HepG2 (cell line): ENCODE measurements around the gene RBFOX1. TPM values are rescaled to one million over a fixed set of nuclear protein-coding genes. Genes with fewer than 3 reads are reported as not detected.

Experiments
- ATAC-seq: fragments of 200-7000 bp; cut with Tn5 transposase; 3 replicates; pipeline ENCODE4 v1.9.1; 2020; ENCODE audit warnings: mild to moderate bottlenecking, moderate library complexity
- BruUV-seq: library from RNA; stranded (reverse); fragments of 400-500 nt; replicated peaks from 2 replicates; lab custom pipeline; 2021; lab: Mats Ljungman, UMichigan
- CTCF ChIA-PET: fragments of 300-600 bp; formaldehyde crosslinking; extraction: SDS; loops from one replicate; lab custom pipeline; 2021; ENCODE audit warnings: low total read pairs, inconsistent platforms, low intra/inter-chr PET ratio; lab: Yijun Ruan, JAX
- POLR2A ChIA-PET: fragments of 350-600 bp; sonication (Branson Sonifier 250); formaldehyde crosslinking; loops from one replicate; lab custom pipeline; 2020; ENCODE audit warnings: antibody characterized with exemption, inconsistent platforms; lab: Yijun Ruan, JAX
- DNase-seq: peaks from one replicate; pipeline ENCODE4 v3.0.0-alpha.2; 2015; ENCODE audit warnings: low spot score
- FAIRE-seq: peaks from 3 replicates; lab custom pipeline; 2011; peaks lifted over from hg19 to GRCh38; lab: Jason Lieb, UNC
- H2AFZ ChIP-seq: one replicate; pipeline ENCODE4 v1.6.1; 2011; ENCODE audit warnings: low read length, inconsistent platforms
- H3K27ac ChIP-seq: fragments of 300-600 bp; 3 replicates; pipeline ENCODE4 v1.8.0; 2011; ENCODE audit warnings: mixed run types, mild to moderate bottlenecking, mixed read lengths, low read length, inconsistent platforms; ENCODE audit not compliant: insufficient read depth; ENCODE audit errors: extremely low read length
- H3K27me3 ChIP-seq, 2 experiments: fragments of 200-600 bp in 1 of 2; 2 replicates in 1 of 2; 3 replicates in 1 of 2; pipeline versions ENCODE4 v1.6.0 to v1.8.0; 2011; ENCODE audit warnings: low read length in 2 of 2, mild to moderate bottlenecking in 2 of 2, moderate library complexity in 2 of 2, inconsistent platforms in 1 of 2; ENCODE audit not compliant: insufficient read depth in 2 of 2, control insufficient read depth in 1 of 2
- H3K36me3 ChIP-seq, 2 experiments: fragments of 200-600 bp in 1 of 2; replicated peaks in 1 of 2; 2 replicates in 1 of 2; 3 replicates in 1 of 2; pipeline versions ENCODE4 v1.5.1 to v1.8.0; 2011; ENCODE audit warnings: low read length in 2 of 2, inconsistent platforms in 1 of 2; ENCODE audit not compliant: insufficient read depth in 2 of 2, control insufficient read depth in 1 of 2
- H3K4me1 ChIP-seq: 2 replicates; pipeline ENCODE4 v1.5.1; 2012; ENCODE audit warnings: low read length, inconsistent platforms; ENCODE audit not compliant: insufficient read depth
- H3K4me2 ChIP-seq: 2 replicates; pipeline ENCODE4 v1.6.0; 2011; ENCODE audit warnings: low read depth, low read length, inconsistent platforms
- H3K4me3 ChIP-seq, 3 experiments: fragments of 200-600 bp in 1 of 3; sonication (generic), shearing (Covaris generic) in 1 of 3; replicated peaks in 1 of 3; 2 replicates each; pipeline ENCODE4 v1.5.1; 2011 to 2016; ENCODE audit warnings: low read length in 3 of 3, inconsistent platforms in 2 of 3, low read depth in 2 of 3, mild to moderate bottlenecking in 2 of 3, control low read depth in 1 of 3, mixed read lengths in 1 of 3; ENCODE audit not compliant: insufficient read depth in 1 of 3
- H3K79me2 ChIP-seq: one replicate; pipeline ENCODE4 v1.6.1; 2011; ENCODE audit warnings: low read length, inconsistent platforms; ENCODE audit not compliant: insufficient read depth
- H3K9ac ChIP-seq: 2 replicates; pipeline ENCODE4 v1.6.0; 2011; ENCODE audit warnings: mild to moderate bottlenecking, low read depth, low read length, inconsistent platforms; ENCODE audit not compliant: insufficient read depth
- H3K9me3 ChIP-seq: 2 replicates; pipeline ENCODE4 v1.5.1; 2012; ENCODE audit warnings: mild to moderate bottlenecking, low read length
- H4K20me1 ChIP-seq: 2 replicates; pipeline ENCODE4 v1.6.0; 2011; ENCODE audit warnings: inconsistent platforms, mild to moderate bottlenecking, low read length, moderate library complexity; ENCODE audit not compliant: insufficient read depth
- ATF4 ChIP-seq, 2 experiments: fragments of 450-650 bp in 1 of 2; sonication (generic) in 1 of 2; formaldehyde crosslinking; IDR thresholded peaks; 2 replicates each; pipeline versions ENCODE4 v1.5.0 to v1.8.0; 2020 to 2022; ENCODE audit warnings: mild to moderate bottlenecking in 1 of 2, missing genetic modification reagents in 1 of 2
- ETV6 ChIP-seq: sonication (generic); formaldehyde crosslinking; conservative IDR thresholded peaks from 2 replicates; pipeline ENCODE4 v1.4.0; 2020; ENCODE audit warnings: missing genetic modification reagents
- GLI4 ChIP-seq: sonication (generic); formaldehyde crosslinking; IDR thresholded peaks from 2 replicates; pipeline ENCODE4 v1.5.1; 2020; ENCODE audit warnings: missing genetic modification reagents, mild to moderate bottlenecking, moderate library complexity, borderline replicate concordance
- HNF4A ChIP-seq: sonication (generic); formaldehyde crosslinking; IDR thresholded peaks from 2 replicates; pipeline ENCODE4 v1.4.0; 2020; ENCODE audit warnings: missing genetic modification reagents
- KLF6 ChIP-seq: IDR thresholded peaks from 2 replicates; pipeline ENCODE4 v1.8.0; 2016; ENCODE audit warnings: missing biosample characterization, missing genetic modification reagents
- MAFF ChIP-seq: IDR thresholded peaks from 2 replicates; pipeline ENCODE4 v1.6.1; 2011; ENCODE audit warnings: low read depth, low read length, improper control_type of control experiment
- PCBP1 ChIP-seq: fragments of 200-400 bp; formaldehyde crosslinking; IDR thresholded peaks from 2 replicates; pipeline ENCODE4 v1.6.1; 2017; ENCODE audit warnings: mild to moderate bottlenecking, low read depth, low read length, borderline replicate concordance
- RBM22 ChIP-seq: fragments of 200-400 bp; formaldehyde crosslinking; optimal IDR thresholded peaks from 2 replicates; pipeline ENCODE3; 2017; ENCODE audit warnings: mild to moderate bottlenecking, low read length, moderate library complexity
- RELA ChIP-seq: sonication (generic); formaldehyde crosslinking; IDR thresholded peaks from 2 replicates; pipeline ENCODE4 v1.4.0; 2020; ENCODE audit warnings: missing genetic modification reagents
- SETDB1 ChIP-seq: sonication (generic); formaldehyde crosslinking; IDR thresholded peaks from 2 replicates; pipeline ENCODE4 v1.5.1; 2020; ENCODE audit warnings: missing genetic modification reagents, mild to moderate bottlenecking, borderline replicate concordance
- THRA ChIP-seq: sonication (generic); formaldehyde crosslinking; IDR thresholded peaks from 2 replicates; pipeline ENCODE4 v1.4.0; 2020; ENCODE audit warnings: missing genetic modification reagents, borderline replicate concordance
- ZNF143 ChIP-seq: sonication (generic); formaldehyde crosslinking; IDR thresholded peaks from 2 replicates; pipeline ENCODE4 v1.4.0; 2020; ENCODE audit warnings: missing genetic modification reagents
- ZNF264 ChIP-seq: sonication (generic); formaldehyde crosslinking; IDR thresholded peaks from 2 replicates; pipeline ENCODE4 v1.4.0; 2020; ENCODE audit warnings: missing genetic modification reagents
- ZNF468 ChIP-seq: sonication (generic); formaldehyde crosslinking; IDR thresholded peaks from 2 replicates; pipeline ENCODE4 v1.8.0; 2022; ENCODE audit warnings: mild to moderate bottlenecking, moderate library complexity, missing genetic modification reagents
- ZNF646 ChIP-seq: sonication (generic); formaldehyde crosslinking; IDR thresholded peaks from 2 replicates; pipeline ENCODE4 v1.9.0; 2021; ENCODE audit warnings: mild to moderate bottlenecking, missing genetic modification reagents
- WGBS: methylation state at CpG from one replicate; pipeline ENCODE4 v1.1.6; 2017; ENCODE audit warnings: low lambda C conversion rate; 5-methylcytosine and 5-hydroxymethylcytosine counted together
- in situ Hi-C: cut with HindIII; loops from 2 replicates; pipeline ENCODE4 v1.10.0; 2017; ENCODE audit warnings: low pct_unique_long_range_greater_than_20kb; ENCODE audit not compliant: extremely low pct_ligation_motif_present
- intact Hi-C: fragments of 100-400 bp; cut with micrococcal nuclease; formaldehyde crosslinking; loops from one replicate; pipeline ENCODE4 v1.10.0; 2022; ENCODE audit not compliant: unreplicated experiment
- polyA plus RNA-seq, 8 experiments: library from polyadenylated mRNA; depleted of rRNA in 3 of 8; stranded (reverse) in 7 of 8; unstranded in 1 of 8; fragments of >200 nt; fragmentation: Illumina TruSeq in 4 of 8; extraction: Trizol in 4 of 8; gene quantifications; 2 replicates each; pipeline versions ENCODE4 v1.2.1 to v1.2.3, GENCODE V29; 2011 to 2016; ENCODE audit warnings: low read depth in 4 of 8, missing spikeins in 1 of 8, mixed read lengths in 1 of 8; ENCODE audit not compliant: insufficient read depth in 1 of 8
- total RNA-seq, 5 experiments: library from RNA; depleted of rRNA; stranded (reverse); fragments of >200 nt; fragmentation: Illumina TruSeq; extraction: Trizol; gene quantifications; 2 replicates each; pipeline ENCODE4 v1.2.3, GENCODE V29; 2016; ENCODE audit warnings: low read depth in 1 of 5

RBFOX1 gene
- total and polyA plus RNA-seq, 2 of the 13 experiments (the other 11 are each of a cell fraction or from before 2014, with no cell fraction given): not detected

GRCh38 chr16:7333180-7333725 is 608 bp downstream of the RBFOX1 start:
- ChIA-PET CTCF (no interaction called here), POLR2A (no interaction called here)
- Histone ChIP-seq H3K4me3 (no peak overlapping the region), H4K20me1 (no peaks in the 10 kb centered on the region), H3K9me3 (no peaks in the 10 kb centered on the region), H3K9ac (no peak overlapping the region), H3K4me2 (no peak overlapping the region), H3K27ac (no peak overlapping the region), H2AFZ (no peak overlapping the region), H3K36me3 (no peaks in the 10 kb centered on the region), H3K27me3 (peaks cover 0 to 15% of the 10 kb centered on the region in 2 experiments; a peak in 2 of 5 replicates), H3K79me2 (no peaks in the 10 kb centered on the region), H3K4me1 (no peaks in the 10 kb centered on the region)
- no peak for ATAC-seq
- no peak for FAIRE-seq
- intact Hi-C loops: no loop called here
- BruUV-seq: no TSS peak
- in situ Hi-C loops: no loop called here
- WGBS: 34% methylated on average over 6 of the region's 6 CpGs
- DNase-seq: no peak
- TF ChIP-seq RBM22 (no peak), MAFF (no peak), ETV6 (no peak), RELA (CRISPR knock-in tag) (no peak), GLI4 (CRISPR knock-in tag) (no peak), PCBP1 (no peak), ZNF143 (CRISPR knock-in tag) (no peak), HNF4A (CRISPR knock-in tag) (no peak), ZNF468 (CRISPR knock-in tag) (no peak), THRA (CRISPR knock-in tag) (no peak), SETDB1 (CRISPR knock-in tag) (no peak), KLF6 (CRISPR knock-in tag) (no peak), ATF4 (CRISPR knock-in tag; IDR thresholded peaks at IDR 0.05) (no peak), ZNF264 (CRISPR knock-in tag) (no peak), ZNF646 (no peak)
